ENCODE measurements around the gene CD74.

The CD74 gene

DNA sequence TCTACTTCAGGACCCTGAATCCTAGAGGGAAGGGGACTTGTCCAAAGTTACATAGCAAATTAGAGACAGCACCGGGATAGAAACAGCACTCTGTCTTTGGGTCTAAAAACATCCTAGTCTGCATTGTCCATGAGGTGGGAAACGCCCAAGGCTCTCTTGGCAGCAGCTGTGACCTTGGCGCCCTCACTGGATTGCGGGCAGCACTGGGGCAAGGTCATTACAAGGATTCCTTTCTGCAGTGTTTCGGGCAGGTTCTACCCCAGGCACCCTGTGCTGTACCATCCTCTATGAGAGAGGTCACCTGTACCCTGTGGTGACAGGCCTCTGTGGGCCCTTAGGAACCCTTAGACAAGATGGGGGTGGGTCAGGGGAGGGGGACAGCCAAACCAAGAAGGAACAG lies 8.6 kb downstream of the CD74 start:
- Histone ChIP-seq H2AFZ (ENCODE audit: low read depth, low read length, severe bottlenecking) (no peak overlapping the region), H3K27me3 (ENCODE audit: low read length) (no peaks in the 10 kb centered on the region), H3K4me3 (ENCODE audit: insufficient read depth, low read length, poor library complexity, severe bottlenecking) (no peak overlapping the region), H3K9ac (ENCODE audit: low read length) (no peak overlapping the region), H4K20me1 (ENCODE audit: low read depth, low read length) (peaks cover 8% of the 10 kb centered on the region; the same call in 1 of the 2 replicates), H3K9me2 (replicated peaks; ENCODE audit: insufficient read depth, low read length) (no peaks in the 10 kb centered on the region), H3K27ac (ENCODE audit: low read depth, low read length) (no peak overlapping the region), H3K9me3 (ENCODE audit: insufficient read depth, low read length) (no peaks in the 10 kb centered on the region), H3K4me2 (ENCODE audit: low read depth, low read length, poor library complexity, severe bottlenecking) (no peak overlapping the region), H3K79me2 (ENCODE audit: insufficient read depth, low read length) (peaks cover 18% of the 10 kb centered on the region), H3K36me3 (ENCODE audit: low read length) (peaks cover 10% of the 10 kb centered on the region), H3F3A (ENCODE audit: insufficient read depth) (peaks cover 76% of the 10 kb centered on the region)
- TF ChIP-seq EZH2phosphoT487 (conservative IDR thresholded peaks at IDR 0.05; ENCODE audit: low read length), result no peak
- TF ChIP-seq, protein P1, sequence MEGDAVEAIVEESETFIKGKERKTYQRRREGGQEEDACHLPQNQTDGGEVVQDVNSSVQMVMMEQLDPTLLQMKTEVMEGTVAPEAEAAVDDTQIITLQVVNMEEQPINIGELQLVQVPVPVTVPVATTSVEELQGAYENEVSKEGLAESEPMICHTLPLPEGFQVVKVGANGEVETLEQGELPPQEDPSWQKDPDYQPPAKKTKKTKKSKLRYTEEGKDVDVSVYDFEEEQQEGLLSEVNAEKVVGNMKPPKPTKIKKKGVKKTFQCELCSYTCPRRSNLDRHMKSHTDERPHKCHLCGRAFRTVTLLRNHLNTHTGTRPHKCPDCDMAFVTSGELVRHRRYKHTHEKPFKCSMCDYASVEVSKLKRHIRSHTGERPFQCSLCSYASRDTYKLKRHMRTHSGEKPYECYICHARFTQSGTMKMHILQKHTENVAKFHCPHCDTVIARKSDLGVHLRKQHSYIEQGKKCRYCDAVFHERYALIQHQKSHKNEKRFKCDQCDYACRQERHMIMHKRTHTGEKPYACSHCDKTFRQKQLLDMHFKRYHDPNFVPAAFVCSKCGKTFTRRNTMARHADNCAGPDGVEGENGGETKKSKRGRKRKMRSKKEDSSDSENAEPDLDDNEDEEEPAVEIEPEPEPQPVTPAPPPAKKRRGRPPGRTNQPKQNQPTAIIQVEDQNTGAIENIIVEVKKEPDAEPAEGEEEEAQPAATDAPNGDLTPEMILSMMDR (IDR thresholded peaks at IDR 0.05; ENCODE audit: insufficient read depth, low read length, poor library complexity, severe bottlenecking), result no peak

DNA sequence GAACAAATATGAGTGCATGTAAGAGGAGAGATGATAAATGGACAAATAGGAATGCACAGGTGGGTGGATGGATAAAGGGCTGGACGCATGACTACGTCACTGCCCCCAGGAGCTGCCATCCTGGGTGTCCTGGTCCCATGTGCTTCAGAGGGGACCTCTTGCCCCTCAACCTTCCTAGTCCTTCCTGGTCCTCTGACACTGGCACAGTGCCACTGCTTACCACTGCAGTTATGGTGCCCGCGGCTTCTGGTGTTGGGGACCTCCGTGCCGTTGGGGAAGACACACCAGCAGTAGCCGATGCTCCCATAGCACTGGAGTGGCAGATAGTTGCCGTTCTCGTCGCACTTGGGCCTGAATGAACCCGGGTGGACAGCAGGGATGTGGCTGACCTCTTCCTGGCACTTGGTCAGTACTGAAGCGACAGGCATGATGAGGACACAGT lies 9.8 kb downstream of the CD74 start:
- TF ChIP-seq, protein P1 (IDR thresholded peaks at IDR 0.05; ENCODE audit: insufficient read depth, low read length, poor library complexity, severe bottlenecking), result no peak
- no peak for TF ChIP-seq EZH2phosphoT487 (conservative IDR thresholded peaks at IDR 0.05; ENCODE audit: low read length)
- Histone ChIP-seq H3K4me3 (ENCODE audit: insufficient read depth, low read length, poor library complexity, severe bottlenecking) (no peak overlapping the region), H3K4me2 (ENCODE audit: low read depth, low read length, poor library complexity, severe bottlenecking) (no peak overlapping the region), H3K79me2 (ENCODE audit: insufficient read depth, low read length) (peaks cover 6% of the 10 kb centered on the region; the same call in 1 of the 2 replicates), H2AFZ (ENCODE audit: low read depth, low read length, severe bottlenecking) (no peak overlapping the region), H4K20me1 (ENCODE audit: low read depth, low read length) (no peaks in the 10 kb centered on the region), H3K27ac (ENCODE audit: low read depth, low read length) (no peak overlapping the region; the same call in 1 of the 2 replicates), H3K27me3 (ENCODE audit: low read length) (no peaks in the 10 kb centered on the region), H3F3A (ENCODE audit: insufficient read depth) (peaks cover 79% of the 10 kb centered on the region), H3K36me3 (ENCODE audit: low read length) (peaks cover 10% of the 10 kb centered on the region), H3K9me2 (replicated peaks; ENCODE audit: insufficient read depth, low read length) (no peaks in the 10 kb centered on the region), H3K9me3 (ENCODE audit: insufficient read depth, low read length) (no peaks in the 10 kb centered on the region), H3K9ac (ENCODE audit: low read length) (no peak overlapping the region)

DNA sequence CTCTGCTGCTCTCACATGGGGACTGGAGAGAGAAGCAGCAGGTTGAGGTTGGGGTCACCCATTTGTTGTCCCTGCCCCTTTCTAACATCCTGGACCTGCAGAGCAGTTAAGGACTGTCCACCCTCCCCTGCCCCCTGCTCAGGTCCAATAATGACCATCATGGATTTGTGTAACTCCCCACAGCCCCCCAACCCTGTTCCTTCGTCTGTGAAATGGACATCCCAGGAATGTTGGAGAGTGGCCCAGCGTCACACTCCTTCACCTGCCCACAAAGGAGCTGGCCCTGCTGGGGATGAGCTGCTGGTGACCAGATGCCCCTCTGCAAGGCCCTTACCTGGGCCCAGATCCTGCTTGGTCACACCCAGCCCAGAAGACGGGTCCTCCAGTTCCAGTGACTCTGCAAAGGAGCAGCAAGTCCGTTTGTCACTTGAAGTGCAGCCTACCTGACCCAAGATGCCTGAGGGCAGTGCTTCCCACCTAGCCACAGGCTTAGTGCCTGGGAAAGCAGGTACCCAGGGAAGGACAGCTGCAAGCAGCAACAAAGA lies 10.4 kb downstream of the CD74 start:
- peaks cover under 1% of the 10 kb centered on the region; the same call in 1 of the 2 replicates for H3K79me2 ChIP-seq (ENCODE audit: insufficient read depth, low read length)
- H3K9me3 ChIP-seq (ENCODE audit: insufficient read depth, low read length), result no peaks in the 10 kb centered on the region
- H3K27ac ChIP-seq (ENCODE audit: low read depth, low read length), result peak overlapping the region; percentile 46; the same call in 1 of the 2 replicates
- peaks cover 80% of the 10 kb centered on the region for H3F3A ChIP-seq (ENCODE audit: insufficient read depth)
- no peaks in the 10 kb centered on the region for H3K9me2 ChIP-seq (replicated peaks; ENCODE audit: insufficient read depth, low read length)
- no peak overlapping the region for H3K9ac ChIP-seq (ENCODE audit: low read length)
- no peaks in the 10 kb centered on the region for H4K20me1 ChIP-seq (ENCODE audit: low read depth, low read length)
- no peak for TF ChIP-seq EZH2phosphoT487 (conservative IDR thresholded peaks at IDR 0.05; ENCODE audit: low read length)
- TF ChIP-seq, protein P1 (IDR thresholded peaks at IDR 0.05; ENCODE audit: insufficient read depth, low read length, poor library complexity, severe bottlenecking), result no peak
- no peak overlapping the region for H3K4me3 ChIP-seq (ENCODE audit: insufficient read depth, low read length, poor library complexity, severe bottlenecking)
- no peak overlapping the region for H3K4me2 ChIP-seq (ENCODE audit: low read depth, low read length, poor library complexity, severe bottlenecking)
- no peak overlapping the region for H2AFZ ChIP-seq (ENCODE audit: low read depth, low read length, severe bottlenecking)
- H3K27me3 ChIP-seq (ENCODE audit: low read length), result no peaks in the 10 kb centered on the region
- H3K36me3 ChIP-seq (ENCODE audit: low read length), result peaks cover 10% of the 10 kb centered on the region

Data from SU-DHL-6 (cell line).